ENCODE results near the gene MBD4. TPM values are rescaled to one million over a fixed set of nuclear protein-coding genes. Genes with fewer than 3 reads are reported as not detected.
A peak's percentile ranks its signal among the peaks of the same experiment; 100 is the strongest.

Gene MBD4
- total RNA-seq, 1 experiment from 2014 or later, result 50.9 TPM

DNA sequence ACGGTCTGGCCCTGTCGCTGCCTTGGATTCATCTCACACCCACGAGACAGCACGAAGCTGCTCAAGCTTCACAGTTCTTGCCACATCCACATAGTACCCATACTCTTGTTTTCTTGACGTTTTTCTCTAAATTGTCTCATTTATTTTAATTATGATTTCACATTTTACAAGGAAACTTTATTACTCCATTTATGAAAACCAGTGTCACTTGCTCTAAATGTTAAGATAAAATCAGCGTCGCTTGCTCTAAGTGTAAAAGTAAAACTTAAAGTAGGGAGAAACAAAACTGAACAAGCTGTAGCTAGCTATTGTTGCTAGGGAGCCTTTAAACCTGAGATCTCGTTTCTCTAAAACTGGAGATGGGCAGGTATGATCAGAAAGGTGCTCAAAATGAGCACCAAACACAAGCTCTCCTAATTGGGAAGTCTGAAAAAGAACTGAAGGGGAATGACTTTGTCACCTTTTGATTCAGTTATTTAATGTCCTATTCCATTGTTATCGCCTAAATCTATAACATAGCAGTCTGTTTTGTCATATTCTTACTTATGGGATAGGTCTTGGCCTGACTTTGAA, 956 bp upstream of the MBD4 start:
- DNase-seq (ENCODE audit: low spot score), result no peak
- H3K36me3 ChIP-seq (ENCODE audit: insufficient read depth, low read length, poor library complexity, severe bottlenecking), result peaks cover 23% of the 10 kb centered on the region
- TF ChIP-seq EZH2 (IDR thresholded peaks at IDR 0.05; ENCODE audit: borderline replicate concordance, low read depth, low read length, poor library complexity, severe bottlenecking), result no peak
- TF ChIP-seq, protein P1, sequence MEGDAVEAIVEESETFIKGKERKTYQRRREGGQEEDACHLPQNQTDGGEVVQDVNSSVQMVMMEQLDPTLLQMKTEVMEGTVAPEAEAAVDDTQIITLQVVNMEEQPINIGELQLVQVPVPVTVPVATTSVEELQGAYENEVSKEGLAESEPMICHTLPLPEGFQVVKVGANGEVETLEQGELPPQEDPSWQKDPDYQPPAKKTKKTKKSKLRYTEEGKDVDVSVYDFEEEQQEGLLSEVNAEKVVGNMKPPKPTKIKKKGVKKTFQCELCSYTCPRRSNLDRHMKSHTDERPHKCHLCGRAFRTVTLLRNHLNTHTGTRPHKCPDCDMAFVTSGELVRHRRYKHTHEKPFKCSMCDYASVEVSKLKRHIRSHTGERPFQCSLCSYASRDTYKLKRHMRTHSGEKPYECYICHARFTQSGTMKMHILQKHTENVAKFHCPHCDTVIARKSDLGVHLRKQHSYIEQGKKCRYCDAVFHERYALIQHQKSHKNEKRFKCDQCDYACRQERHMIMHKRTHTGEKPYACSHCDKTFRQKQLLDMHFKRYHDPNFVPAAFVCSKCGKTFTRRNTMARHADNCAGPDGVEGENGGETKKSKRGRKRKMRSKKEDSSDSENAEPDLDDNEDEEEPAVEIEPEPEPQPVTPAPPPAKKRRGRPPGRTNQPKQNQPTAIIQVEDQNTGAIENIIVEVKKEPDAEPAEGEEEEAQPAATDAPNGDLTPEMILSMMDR (conservative IDR thresholded peaks at IDR 0.05; ENCODE audit: low read depth, low read length), result no peak
- H3K9me3 ChIP-seq (ENCODE audit: low read depth, low read length, poor library complexity, severe bottlenecking), result no peaks in the 10 kb centered on the region
- intact Hi-C loops (cut with micrococcal nuclease; ENCODE audit: unreplicated experiment), result no loop called here
- peak overlapping the region; percentile 79 for H3K4me3 ChIP-seq (ENCODE audit: low read depth, low read length, poor library complexity, severe bottlenecking)
- peaks cover 24% of the 10 kb centered on the region for H3K4me1 ChIP-seq (ENCODE audit: insufficient read depth, low read length, poor library complexity, severe bottlenecking)
- H3K27ac ChIP-seq (ENCODE audit: low read depth, low read length, poor library complexity, severe bottlenecking), result peak overlapping the region; percentile 91
- CTCF ChIA-PET, result no interaction called here
- no peaks in the 10 kb centered on the region for H3K27me3 ChIP-seq (replicated peaks; ENCODE audit: insufficient read depth, low read depth, low read length, poor library complexity)
- POLR2A ChIA-PET (ENCODE audit: low non-redundant PET), result interaction anchor here (0.6 to 0.9 kb wide), 3 partner anchors 13 to 678 kb away, joined by 3 to 5 read pairs (median 3); no protein-coding TSS in a partner anchor
- TSS peak; percentile 46 for BruUV-seq (replicated peaks)

DNA sequence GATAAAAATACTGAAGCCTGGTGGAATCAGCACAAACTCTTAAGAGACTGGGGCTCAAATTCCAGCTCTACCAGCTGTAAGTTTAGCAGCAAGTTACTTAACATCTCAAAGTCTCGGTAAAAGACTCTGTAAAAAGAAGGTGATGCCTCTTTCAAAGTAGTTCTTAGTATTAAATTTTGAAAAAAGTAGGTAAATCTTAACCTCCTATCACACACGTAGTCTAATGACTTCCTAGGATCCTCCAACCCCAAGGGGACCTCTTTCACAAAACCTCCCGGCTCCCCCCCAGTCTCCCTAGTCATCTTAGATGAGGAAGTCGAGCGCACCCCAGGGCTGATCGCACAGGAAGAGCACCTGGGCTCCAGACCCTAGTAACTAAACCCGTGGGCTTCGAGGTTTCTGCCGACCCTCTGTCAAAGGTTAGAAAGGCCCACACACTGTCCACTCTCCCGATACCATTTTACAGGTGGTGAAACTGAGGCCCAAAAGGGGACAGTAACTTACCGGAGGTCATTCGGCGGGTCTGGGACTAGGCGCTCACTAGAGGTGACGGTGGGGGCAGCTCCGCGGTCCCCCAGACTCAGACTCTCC, 427 bp downstream of the MBD4 start:
- intact Hi-C loops (cut with micrococcal nuclease; ENCODE audit: unreplicated experiment), result no loop called here
- TF ChIP-seq EZH2 (IDR thresholded peaks at IDR 0.05; ENCODE audit: borderline replicate concordance, low read depth, low read length, poor library complexity, severe bottlenecking), result no peak
- TF ChIP-seq, protein P1 (conservative IDR thresholded peaks at IDR 0.05; ENCODE audit: low read depth, low read length), result no peak
- H3K4me1 ChIP-seq (ENCODE audit: insufficient read depth, low read length, poor library complexity, severe bottlenecking), result peaks cover 24% of the 10 kb centered on the region
- H3K4me3 ChIP-seq (ENCODE audit: low read depth, low read length, poor library complexity, severe bottlenecking), result peak overlapping the region; percentile 79
- peak; percentile 35 for DNase-seq (ENCODE audit: low spot score)
- TSS peak; percentile 48 for BruUV-seq (replicated peaks)
- POLR2A ChIA-PET (ENCODE audit: low non-redundant PET), result interaction anchor here (0.6 to 0.8 kb wide), 2 partner anchors 34 to 232 kb away, joined by 3 read pairs; no protein-coding TSS in a partner anchor
- peak overlapping the region; percentile 81 for H3K27ac ChIP-seq (ENCODE audit: low read depth, low read length, poor library complexity, severe bottlenecking)
- peaks cover 36% of the 10 kb centered on the region for H3K36me3 ChIP-seq (ENCODE audit: insufficient read depth, low read length, poor library complexity, severe bottlenecking)
- CTCF ChIA-PET, result interaction anchor here (0.5 to 0.8 kb wide), 2 partner anchors 56 to 470 kb away, joined by 3 to 5 read pairs; no protein-coding TSS in a partner anchor
- no peaks in the 10 kb centered on the region for H3K27me3 ChIP-seq (replicated peaks; ENCODE audit: insufficient read depth, low read depth, low read length, poor library complexity)
- H3K9me3 ChIP-seq (ENCODE audit: low read depth, low read length, poor library complexity, severe bottlenecking), result no peaks in the 10 kb centered on the region

DNA sequence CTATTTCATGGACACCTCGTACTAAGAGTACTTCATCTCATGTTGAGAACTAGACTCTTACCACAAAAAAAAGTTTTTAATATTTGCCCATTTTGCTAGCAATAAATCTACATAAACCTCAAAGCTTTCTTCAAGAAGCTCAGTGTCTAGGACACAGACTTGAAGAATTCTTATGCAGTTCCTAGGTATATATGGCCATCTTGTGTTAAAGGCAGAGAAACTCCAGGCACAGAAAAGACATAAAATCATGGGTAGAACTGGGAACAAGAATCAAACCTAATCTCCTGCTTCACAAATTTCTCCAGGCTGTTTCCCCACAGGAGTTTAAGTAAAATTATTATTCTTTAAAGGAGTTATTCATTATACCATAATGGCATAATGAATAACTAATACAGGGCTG, 4.4 kb downstream of the MBD4 start:
- Histone ChIP-seq H3K36me3 (ENCODE audit: insufficient read depth, low read length, poor library complexity, severe bottlenecking) (peaks cover 71% of the 10 kb centered on the region), H3K27ac (ENCODE audit: low read depth, low read length, poor library complexity, severe bottlenecking) (no peak overlapping the region), H3K4me1 (ENCODE audit: insufficient read depth, low read length, poor library complexity, severe bottlenecking) (peaks cover 10% of the 10 kb centered on the region), H3K27me3 (replicated peaks; ENCODE audit: insufficient read depth, low read depth, low read length, poor library complexity) (no peaks in the 10 kb centered on the region), H3K4me3 (ENCODE audit: low read depth, low read length, poor library complexity, severe bottlenecking) (no peak overlapping the region), H3K9me3 (ENCODE audit: low read depth, low read length, poor library complexity, severe bottlenecking) (no peaks in the 10 kb centered on the region)
- no peak for TF ChIP-seq EZH2 (IDR thresholded peaks at IDR 0.05; ENCODE audit: borderline replicate concordance, low read depth, low read length, poor library complexity, severe bottlenecking)
- TF ChIP-seq, protein P1 (conservative IDR thresholded peaks at IDR 0.05; ENCODE audit: low read depth, low read length), result no peak
- CTCF ChIA-PET, result no interaction called here
- intact Hi-C loops (cut with micrococcal nuclease; ENCODE audit: unreplicated experiment), result no loop called here
- POLR2A ChIA-PET (ENCODE audit: low non-redundant PET), result no interaction called here
- no peak for DNase-seq (ENCODE audit: low spot score)
- no TSS peak for BruUV-seq (replicated peaks)
